ENCODE data around the gene C6orf132. TPM values are rescaled to one million over a fixed set of nuclear protein-coding genes. Genes with fewer than 3 reads are reported as not detected.

Gene C6orf132
- total RNA-seq, 1 experiment from 2014 or later: 48.4 TPM

- Histone ChIP-seq H4K20me1 (ENCODE audit: control insufficient read depth, insufficient read depth, insufficient read length) (no peaks in the 10 kb centered on the region), H3K9ac (ENCODE audit: extremely low read depth, insufficient read length, low read length) (no peak overlapping the region), H4K91ac (ENCODE audit: insufficient read length, low read depth, low read length) (no peak overlapping the region), H3K14ac (ENCODE audit: insufficient read depth, low read length) (no peak overlapping the region), H4K5ac (ENCODE audit: insufficient read length, low read depth, low read length) (no peak overlapping the region), H3K56ac (ENCODE audit: insufficient read length, low read depth, low read length) (no peak overlapping the region), H3K9me3 (ENCODE audit: control insufficient read depth, low read depth, low read length) (no peaks in the 10 kb centered on the region), H3K79me1 (ENCODE audit: insufficient read depth, low read depth, low read length, poor library complexity, severe bottlenecking) (no peaks in the 10 kb centered on the region), H2BK15ac (ENCODE audit: low read depth, low read length) (no peak overlapping the region), H3K4me2 (ENCODE audit: insufficient read depth, insufficient read length, low read length) (no peak overlapping the region), H2AFZ (ENCODE audit: low read length) (no peak overlapping the region), H3K27me3 (ENCODE audit: insufficient read depth, low read length) (no peaks in the 10 kb centered on the region), H3K4me1 (ENCODE audit: insufficient read depth, low read length) (no peaks in the 10 kb centered on the region), H3K18ac (ENCODE audit: insufficient read length, low read depth, low read length) (no peak overlapping the region), H2BK5ac (ENCODE audit: insufficient read length, low read length) (no peak overlapping the region), H2BK20ac (ENCODE audit: low read depth, low read length, poor library complexity, severe bottlenecking) (no peak overlapping the region), H2AK5ac (ENCODE audit: insufficient read length, low read length) (no peak overlapping the region), H3T11ph (ENCODE audit: low read length) (no peak overlapping the region), H3K79me2 (ENCODE audit: insufficient read depth, low read length) (no peaks in the 10 kb centered on the region), H3K4ac (ENCODE audit: low read depth, low read length) (no peak overlapping the region), H2BK120ac (ENCODE audit: low read depth, low read length, poor library complexity, severe bottlenecking) (no peak overlapping the region), H2BK12ac (ENCODE audit: insufficient read length, low read depth, low read length) (no peak overlapping the region), H3K23me2 (ENCODE audit: insufficient read length, low read depth, low read length, poor library complexity, severe bottlenecking) (peaks cover 3% of the 10 kb centered on the region), H4K8ac (replicated peaks; ENCODE audit: insufficient read length, low read depth, low read length) (no peak overlapping the region), H3K27ac (ENCODE audit: insufficient read length, low read depth, low read length) (no peak overlapping the region), H3K23ac (ENCODE audit: insufficient read length, low read depth, low read length) (no peak overlapping the region)
- TF ChIP-seq CTCF (conservative IDR thresholded peaks at IDR 0.05): no peak
- peaks cover 33 to 62% (median 57%) of the 10 kb centered on the region in 3 experiments; a peak in 6 of 7 replicates for H3K36me3 Mint-ChIP-seq (ENCODE audit: insufficient read depth in 1 of 3, low read depth in 3 of 3)
- no CpG with 5 or more reads among the region's 16 CpGs for WGBS (ENCODE audit: extremely low coverage, insufficient read length, low lambda C conversion rate)
- peaks cover 4% of the 10 kb centered on the region for H3K27me3 Mint-ChIP-seq (ENCODE audit: low read depth)
- H3K9me3 Mint-ChIP-seq: no peaks in the 10 kb centered on the region
- no peak overlapping the region for H3K27ac Mint-ChIP-seq
- H3K4me1 Mint-ChIP-seq: peaks cover 12 to 31% of the 10 kb centered on the region in 2 experiments
- peak overlapping the region in 1 of 2 experiments; percentile 42; a peak in 2 of 5 replicates for H3K4me3 Mint-ChIP-seq
- peak; percentile 65 for DNase-seq
Measured at GRCh38 chr6:42104804-42105125, 37.7 kb downstream of the C6orf132 start.
